ENCODE data around the gene ABCB8. TPM values are rescaled to one million over a fixed set of nuclear protein-coding genes. Genes with fewer than 3 reads are reported as not detected.
A peak's percentile ranks its signal among the peaks of the same experiment; 100 is the strongest.

ABCB8 gene
- total and polyA plus RNA-seq, 12 donors: 15.5 to 62.3 (median 51.2) TPM

DNA sequence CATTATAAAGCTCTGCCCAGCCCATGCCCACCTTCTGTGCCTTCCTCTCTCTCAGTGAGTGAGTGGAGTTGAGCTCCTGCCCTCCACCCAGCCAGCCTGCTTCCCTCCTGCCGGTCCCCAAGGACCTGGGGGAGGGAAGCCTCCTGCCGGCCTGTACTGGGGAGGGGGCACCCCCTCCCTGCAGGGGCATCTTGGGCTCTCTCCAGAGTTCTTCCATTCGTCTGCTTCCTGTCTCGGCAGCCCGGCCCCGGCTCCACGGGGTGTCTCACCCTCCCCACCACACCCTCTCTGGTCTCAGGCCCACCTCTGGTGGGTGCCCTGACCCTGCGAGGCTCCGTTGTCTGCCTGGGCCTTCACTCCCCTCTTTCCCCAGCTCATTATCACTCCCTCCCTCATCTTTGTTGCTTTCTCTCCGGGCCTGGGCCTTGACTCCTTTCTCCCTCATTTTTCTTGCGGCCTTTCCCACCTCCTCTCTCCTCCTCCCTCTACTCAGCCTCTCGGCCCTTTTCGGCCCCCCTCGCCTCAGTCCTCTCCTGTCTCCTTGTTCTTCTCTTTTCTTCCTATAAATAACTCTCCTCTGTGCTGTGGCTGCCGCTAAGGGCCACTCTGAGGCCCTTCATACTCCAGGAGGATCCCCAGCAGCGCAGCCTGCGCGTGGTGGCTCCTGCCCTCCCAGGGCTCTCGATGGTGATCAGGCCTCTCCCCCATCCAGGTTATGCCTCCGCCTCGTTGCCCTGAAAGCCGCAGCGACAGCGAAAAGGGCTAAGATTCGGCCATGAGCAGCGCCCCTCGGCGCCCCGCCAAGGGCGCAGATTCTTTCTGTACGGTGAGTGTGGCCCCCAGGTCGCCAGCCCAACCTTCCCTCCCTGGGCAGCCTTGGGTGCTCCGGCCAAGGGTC, 33.2 kb downstream of the ABCB8 start:
- Histone ChIP-seq H3K27me3 (no peaks in the 10 kb centered on the region), H3K4me3 (peak overlapping the region in 1 of 4 donors; percentile 98), H3K4me1 (replicated peaks in 1 of 2) (peaks cover 40 to 54% of the 10 kb centered on the region in 2 donors), H3K27ac (peak overlapping the region in 3 of 5 donors; percentile 92 to 96 (median 96)), H3K9me3 (replicated peaks in 1 of 3) (no peaks in the 10 kb centered on the region), H3K36me3 (replicated peaks in 1 of 2) (peaks cover 0 to 26% of the 10 kb centered on the region in 2 donors)
- TF ChIP-seq, protein P1, sequence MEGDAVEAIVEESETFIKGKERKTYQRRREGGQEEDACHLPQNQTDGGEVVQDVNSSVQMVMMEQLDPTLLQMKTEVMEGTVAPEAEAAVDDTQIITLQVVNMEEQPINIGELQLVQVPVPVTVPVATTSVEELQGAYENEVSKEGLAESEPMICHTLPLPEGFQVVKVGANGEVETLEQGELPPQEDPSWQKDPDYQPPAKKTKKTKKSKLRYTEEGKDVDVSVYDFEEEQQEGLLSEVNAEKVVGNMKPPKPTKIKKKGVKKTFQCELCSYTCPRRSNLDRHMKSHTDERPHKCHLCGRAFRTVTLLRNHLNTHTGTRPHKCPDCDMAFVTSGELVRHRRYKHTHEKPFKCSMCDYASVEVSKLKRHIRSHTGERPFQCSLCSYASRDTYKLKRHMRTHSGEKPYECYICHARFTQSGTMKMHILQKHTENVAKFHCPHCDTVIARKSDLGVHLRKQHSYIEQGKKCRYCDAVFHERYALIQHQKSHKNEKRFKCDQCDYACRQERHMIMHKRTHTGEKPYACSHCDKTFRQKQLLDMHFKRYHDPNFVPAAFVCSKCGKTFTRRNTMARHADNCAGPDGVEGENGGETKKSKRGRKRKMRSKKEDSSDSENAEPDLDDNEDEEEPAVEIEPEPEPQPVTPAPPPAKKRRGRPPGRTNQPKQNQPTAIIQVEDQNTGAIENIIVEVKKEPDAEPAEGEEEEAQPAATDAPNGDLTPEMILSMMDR (IDR thresholded peaks at IDR 0.05): no peak
- no peak for TF ChIP-seq POLR2A (IDR thresholded peaks at IDR 0.05)
- WGBS, 4 donors: 56 to 67% (median 57%) methylated on average over 30 to 33 of the region's 33 CpGs
- intact Hi-C loops (cut with DNase I): no loop called here
- DNase-seq: no peak

- intact Hi-C loops (cut with DNase I): no loop called here
- WGBS, 4 donors: 52 to 82% (median 65%) methylated on average over 2 to 11 of the region's 11 CpGs
- H3K27me3 ChIP-seq: no peaks in the 10 kb centered on the region
- H3K36me3 ChIP-seq (replicated peaks in 1 of 2): peaks cover 0 to 32% of the 10 kb centered on the region in 2 donors
- peaks cover 40 to 48% of the 10 kb centered on the region in 2 donors for H3K4me1 ChIP-seq (replicated peaks in 1 of 2)
- TF ChIP-seq, protein P1 (IDR thresholded peaks at IDR 0.05): no peak
- TF ChIP-seq POLR2A (IDR thresholded peaks at IDR 0.05): peak in 1 of 2 donors; percentile 6
- peak overlapping the region in 3 of 5 donors; percentile 15 to 96 (median 82) for H3K27ac ChIP-seq
- no peak for DNase-seq
- H3K4me3 ChIP-seq: peak overlapping the region in 1 of 4 donors; percentile 98
- no peaks in the 10 kb centered on the region for H3K9me3 ChIP-seq (replicated peaks in 1 of 3)
Observed at GRCh38 chr7:151062111-151062398, 33.8 kb downstream of the ABCB8 start.

GRCh38 chr7:151062399-151063211, 34.4 kb downstream of the ABCB8 start:
- Histone ChIP-seq H3K4me3 (peak overlapping the region in 1 of 4 donors; percentile 98), H3K9me3 (replicated peaks in 1 of 3) (no peaks in the 10 kb centered on the region), H3K27ac (peak overlapping the region in 4 of 5 donors; percentile 66 to 96 (median 76)), H3K27me3 (no peaks in the 10 kb centered on the region), H3K4me1 (replicated peaks in 1 of 2) (peaks cover 40 to 44% of the 10 kb centered on the region in 2 donors), H3K36me3 (replicated peaks in 1 of 2) (peaks cover 0 to 37% of the 10 kb centered on the region in 2 donors)
- intact Hi-C loops (cut with DNase I): no loop called here
- WGBS, 4 donors: 24 to 61% (median 34%) methylated on average over 11 to 43 of the region's 43 CpGs
- TF ChIP-seq, protein P1 (IDR thresholded peaks at IDR 0.05): no peak
- TF ChIP-seq POLR2A (IDR thresholded peaks at IDR 0.05): no peak
- DNase-seq: peak; percentile 54 to 85 (median 75)

DNA sequence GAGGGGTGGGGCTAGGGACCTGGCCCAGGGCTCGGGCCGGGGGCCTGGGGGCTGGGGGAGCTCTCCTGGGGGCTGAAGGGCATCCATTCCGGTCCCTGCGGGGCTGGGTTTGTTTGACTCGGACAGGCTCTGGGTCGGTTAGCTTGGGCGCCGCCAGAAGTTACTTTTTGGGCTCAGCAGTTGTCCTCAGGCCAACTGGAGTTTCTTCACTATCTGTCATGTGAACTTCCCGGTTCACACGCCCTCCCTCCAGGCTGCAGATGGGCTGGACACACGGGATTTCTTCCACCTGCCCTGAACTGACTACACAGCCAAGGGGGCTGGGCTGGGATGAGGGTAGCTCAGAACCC, 34.9 kb downstream of the ABCB8 start:
- Histone ChIP-seq H3K4me3 (peak overlapping the region in 1 of 4 donors; percentile 98), H3K36me3 (replicated peaks in 1 of 2) (peaks cover 0 to 43% of the 10 kb centered on the region in 2 donors), H3K9me3 (replicated peaks in 1 of 3) (no peaks in the 10 kb centered on the region), H3K27ac (peak overlapping the region in 4 of 5 donors; percentile 66 to 96 (median 76)), H3K4me1 (replicated peaks in 1 of 2) (peaks cover 40 to 44% of the 10 kb centered on the region in 2 donors), H3K27me3 (no peaks in the 10 kb centered on the region)
- 0 to 50% (median 30%) methylated on average over 1 to 11 of the region's 11 CpGs for WGBS, 4 donors
- DNase-seq: peak in 6 of 7 donors; percentile 73 to 82 (median 79)
- intact Hi-C loops (cut with DNase I): no loop called here
- TF ChIP-seq, protein P1 (IDR thresholded peaks at IDR 0.05): no peak
- TF ChIP-seq POLR2A (IDR thresholded peaks at IDR 0.05): peak in 1 of 2 donors; percentile 18
